ENCODE results near the gene C5orf22. TPM values are rescaled to one million over a fixed set of nuclear protein-coding genes. Genes with fewer than 3 reads are reported as not detected.

The C5orf22 gene
- polyA plus RNA-seq, 1 donor from 2014 or later, result 20.3 TPM

- Histone ChIP-seq H3K4me2 (ENCODE audit: low read length) (no peak overlapping the region), H3K27me3 (ENCODE audit: insufficient read depth, low read depth, low read length) (no peaks in the 10 kb centered on the region), H3F3A (ENCODE audit: insufficient read depth, low read length, poor library complexity, severe bottlenecking) (no peaks in the 10 kb centered on the region), H4K20me1 (ENCODE audit: insufficient read depth) (no peaks in the 10 kb centered on the region), H3K36me3 (ENCODE audit: insufficient read depth, low read length) (no peaks in the 10 kb centered on the region), H3K9me2 (ENCODE audit: insufficient read depth, low read length) (no peaks in the 10 kb centered on the region), H3K4me3 (ENCODE audit: low read length) (no peak overlapping the region), H3K9ac (ENCODE audit: low read length) (no peak overlapping the region), H2AFZ (ENCODE audit: low read depth, low read length) (no peak overlapping the region), H3K27ac (ENCODE audit: low read length) (no peak overlapping the region), H3K9me3 (ENCODE audit: low read length) (no peaks in the 10 kb centered on the region), H3K79me2 (replicated peaks; ENCODE audit: insufficient read depth, low read length) (no peaks in the 10 kb centered on the region)
- TF ChIP-seq EZH2 (IDR thresholded peaks at IDR 0.05; ENCODE audit: borderline replicate concordance, insufficient read depth, low read length, poor library complexity, severe bottlenecking) (no peak), EP300 (conservative IDR thresholded peaks at IDR 0.05; ENCODE audit: poor library complexity, severe bottlenecking) (no peak), TAF1 (IDR thresholded peaks at IDR 0.05; ENCODE audit: low read depth) (no peak), SMC3 (conservative IDR thresholded peaks at IDR 0.05; ENCODE audit: poor library complexity) (no peak), RAD21 (conservative IDR thresholded peaks at IDR 0.05) (no peak), POLR2AphosphoS5 (IDR thresholded peaks at IDR 0.05) (no peak), CTCF (IDR thresholded peaks at IDR 0.05; ENCODE audit: poor library complexity, severe bottlenecking) (no peak), MXI1 (conservative IDR thresholded peaks at IDR 0.05; ENCODE audit: poor library complexity, severe bottlenecking) (no peak), REST (IDR thresholded peaks at IDR 0.05; ENCODE audit: borderline replicate concordance) (no peak)
These were observed 35.8 kb upstream of the C5orf22 start for GRCh38 chr5:31496301-31496700.

GRCh38 chr5:31496891-31497290, 35.2 kb upstream of the C5orf22 start:
- no peak overlapping the region for H3K27ac ChIP-seq (ENCODE audit: low read length)
- no peaks in the 10 kb centered on the region for H3K9me3 ChIP-seq (ENCODE audit: low read length)
- no peaks in the 10 kb centered on the region for H3K36me3 ChIP-seq (ENCODE audit: insufficient read depth, low read length)
- TF ChIP-seq SMC3 (conservative IDR thresholded peaks at IDR 0.05; ENCODE audit: poor library complexity) (no peak), RAD21 (conservative IDR thresholded peaks at IDR 0.05) (no peak), EZH2 (IDR thresholded peaks at IDR 0.05; ENCODE audit: borderline replicate concordance, insufficient read depth, low read length, poor library complexity, severe bottlenecking) (no peak), POLR2AphosphoS5 (IDR thresholded peaks at IDR 0.05) (no peak), MXI1 (conservative IDR thresholded peaks at IDR 0.05; ENCODE audit: poor library complexity, severe bottlenecking) (no peak), REST (IDR thresholded peaks at IDR 0.05; ENCODE audit: borderline replicate concordance) (no peak), CTCF (IDR thresholded peaks at IDR 0.05; ENCODE audit: poor library complexity, severe bottlenecking) (no peak), EP300 (conservative IDR thresholded peaks at IDR 0.05; ENCODE audit: poor library complexity, severe bottlenecking) (no peak), TAF1 (IDR thresholded peaks at IDR 0.05; ENCODE audit: low read depth) (no peak)
- H3F3A ChIP-seq (ENCODE audit: insufficient read depth, low read length, poor library complexity, severe bottlenecking), result no peaks in the 10 kb centered on the region
- H3K79me2 ChIP-seq (replicated peaks; ENCODE audit: insufficient read depth, low read length), result no peaks in the 10 kb centered on the region
- no peak overlapping the region for H3K4me3 ChIP-seq (ENCODE audit: low read length)
- no peak overlapping the region for H3K4me2 ChIP-seq (ENCODE audit: low read length)
- no peaks in the 10 kb centered on the region for H3K27me3 ChIP-seq (ENCODE audit: insufficient read depth, low read depth, low read length)
- no peak overlapping the region for H2AFZ ChIP-seq (ENCODE audit: low read depth, low read length)
- H4K20me1 ChIP-seq (ENCODE audit: insufficient read depth), result no peaks in the 10 kb centered on the region
- no peaks in the 10 kb centered on the region for H3K9me2 ChIP-seq (ENCODE audit: insufficient read depth, low read length)
- H3K9ac ChIP-seq (ENCODE audit: low read length), result no peak overlapping the region

Measured in neural cell (in vitro differentiated cells).